Retinal pigment epithelial cell (primary cell): Measurements from ENCODE around the gene NSMF.

Experiments used
- DNase-seq: peaks from one replicate; pipeline ENCODE4 v3.0.0-alpha.2; 2010; ENCODE audit warnings: low read depth
- H3K4me3 ChIP-seq: 2 replicates; pipeline ENCODE4 v1.5.1; 2011; ENCODE audit warnings: mild to moderate bottlenecking, low read length, control low read depth, moderate library complexity
- CTCF ChIP-seq: conservative IDR thresholded peaks from 2 replicates; pipeline ENCODE4 v1.5.1; 2011; ENCODE audit warnings: low read depth, low read length, control low read depth, inconsistent platforms

Gene NSMF

GRCh38 chr9:137445275-137445807 is 13.8 kb downstream of the NSMF start:
- TF ChIP-seq CTCF, result peak; percentile 83
- no peak overlapping the region for H3K4me3 ChIP-seq
- DNase-seq, result no peak

GRCh38 chr9:137444106-137444790 is 14.9 kb downstream of the NSMF start:
- no peak overlapping the region for H3K4me3 ChIP-seq
- TF ChIP-seq CTCF, result no peak
- no peak for DNase-seq

- no peak overlapping the region for H3K4me3 ChIP-seq
- DNase-seq, result no peak
- TF ChIP-seq CTCF, result no peak
Measured at GRCh38 chr9:137441935-137442321, 17.2 kb downstream of the NSMF start.

- no peak for TF ChIP-seq CTCF
Measured at GRCh38 chr9:137441289-137441934, 17.7 kb downstream of the NSMF start, which contains the start of gene ENTPD8. TSS of gene ENTPD8 (minus strand) at chr9:137441357. CDS start at chr9:137438285, 3,072 bp downstream.

GRCh38 chr9:137439158-137439714 is 19.9 kb downstream of the NSMF start:
- H3K4me3 ChIP-seq, result no peak overlapping the region
- DNase-seq, result no peak
- TF ChIP-seq CTCF, result no peak

More at GRCh38 chr9:137441289-137441934, 17.7 kb downstream of the NSMF start, which contains the start of gene ENTPD8:
- no peak for DNase-seq
- H3K4me3 ChIP-seq, result peak within 1 kb of the TSS; percentile 29

- no peak for DNase-seq
- H3K4me3 ChIP-seq, result no peak overlapping the region
- TF ChIP-seq CTCF, result no peak
Measured at GRCh38 chr9:137438591-137439157, 20.5 kb downstream of the NSMF start.
